GM19455 (cell line): ENCODE measurements around the gene APOL6.
"Not testable (repeated sequence)": the region's sequence is repeated elsewhere in the genome, so short reads cannot be mapped to it uniquely, and the experiment has no call there.

Experiments
- ATAC-seq: cut with Tn5 transposase; IDR thresholded peaks from one replicate; pipeline ENCODE4 v1.9.1; 2021; ENCODE audit not compliant: unreplicated experiment

Gene APOL6

GRCh38 chr22:35617137-35617755 lies 31.0 kb upstream of the APOL6 start, which contains the start of gene MB:
Gene MB (minus strand): TSS chr22:35617329. CDS start chr22:35617257, 72 bp downstream.
- no peak for ATAC-seq

GRCh38 chr22:35618427-35619223 lies 29.6 kb upstream of the APOL6 start:
- no peak for ATAC-seq

GRCh38 chr22:35619336-35620094 lies 28.7 kb upstream of the APOL6 start:
- no peak for ATAC-seq

- no peak for ATAC-seq
These were observed 27.5 kb upstream of the APOL6 start for GRCh38 chr22:35620624-35621251.

- ATAC-seq, result no peak
These were observed 26.8 kb upstream of the APOL6 start for GRCh38 chr22:35621451-35621850.

- no peak for ATAC-seq
These were observed 25.9 kb upstream of the APOL6 start for GRCh38 chr22:35622191-35622913.

GRCh38 chr22:35623885-35624284 lies 24.4 kb upstream of the APOL6 start:
- not testable (repeated sequence) for ATAC-seq

GRCh38 chr22:35624547-35624946 lies 23.7 kb upstream of the APOL6 start:
- ATAC-seq, result no peak

- ATAC-seq, result no peak
These were observed 22.3 kb upstream of the APOL6 start for GRCh38 chr22:35625763-35626432.

- ATAC-seq, result no peak
These were observed 20.8 kb upstream of the APOL6 start for GRCh38 chr22:35627267-35628041.

GRCh38 chr22:35628732-35629131 lies 19.5 kb upstream of the APOL6 start:
- no peak for ATAC-seq

- no peak for ATAC-seq
These were observed 18.6 kb upstream of the APOL6 start for GRCh38 chr22:35629406-35630216.

GRCh38 chr22:35630387-35630793 lies 17.9 kb upstream of the APOL6 start:
- no peak for ATAC-seq

GRCh38 chr22:35630891-35631290 lies 17.4 kb upstream of the APOL6 start:
- no peak for ATAC-seq

GRCh38 chr22:35631597-35631996 lies 16.6 kb upstream of the APOL6 start:
- no peak for ATAC-seq

- ATAC-seq, result no peak
These were observed 15.3 kb upstream of the APOL6 start for GRCh38 chr22:35632935-35633334.

GRCh38 chr22:35633520-35633919 lies 14.7 kb upstream of the APOL6 start:
- ATAC-seq, result no peak

- ATAC-seq, result no peak
These were observed 14.2 kb upstream of the APOL6 start for GRCh38 chr22:35634015-35634414.
